ENCODE measurements around the gene GOLGA1.

The GOLGA1 gene

DNA sequence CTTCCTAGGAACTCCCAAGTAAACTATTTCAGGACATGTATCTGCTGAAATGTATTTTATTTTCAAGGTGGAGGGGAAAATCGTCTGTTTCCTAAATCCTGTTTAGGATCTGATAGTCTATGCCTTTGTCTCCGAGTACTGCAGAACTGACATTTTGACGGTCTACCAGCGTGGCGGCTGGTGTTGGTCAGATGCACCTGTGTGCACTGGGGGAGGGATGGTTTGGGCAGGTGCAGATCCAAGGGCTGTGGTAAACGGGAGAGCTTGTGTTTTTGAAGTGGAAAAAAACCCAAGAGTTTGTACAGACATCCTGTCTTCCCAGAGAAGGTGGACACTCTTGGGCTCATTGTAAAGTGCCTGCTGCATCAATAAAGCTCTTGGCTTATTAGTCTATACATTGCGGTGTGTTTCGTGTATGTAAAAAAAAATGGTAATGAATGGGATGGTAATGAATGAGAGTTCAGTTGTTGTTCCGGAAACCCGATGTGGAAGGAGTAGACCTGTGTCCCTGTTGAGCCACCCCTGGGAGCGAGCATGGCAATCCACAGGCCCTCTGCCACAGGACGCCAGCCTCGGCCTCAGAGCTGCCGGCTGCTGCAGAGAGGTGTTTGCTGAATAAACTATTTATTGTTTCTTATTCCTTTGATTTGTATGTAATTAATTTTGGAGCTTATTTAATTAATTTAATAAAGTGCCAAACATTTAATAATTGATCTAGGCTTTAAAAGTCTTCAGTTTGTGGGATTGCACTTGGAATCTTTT is 63.7 kb downstream of the GOLGA1 start:
- Histone ChIP-seq H3K27ac (replicated peaks) (no peak overlapping the region), H3K27me3 (ENCODE audit: insufficient read depth, poor library complexity, severe bottlenecking) (no peaks in the 10 kb centered on the region), H3K4me3 (replicated peaks; ENCODE audit: insufficient read depth, low read length) (no peak overlapping the region)
- DNase-seq (ENCODE audit: low read depth in 1 of 2, low spot score in 1 of 2), result no peak
- TF ChIP-seq, protein P1, sequence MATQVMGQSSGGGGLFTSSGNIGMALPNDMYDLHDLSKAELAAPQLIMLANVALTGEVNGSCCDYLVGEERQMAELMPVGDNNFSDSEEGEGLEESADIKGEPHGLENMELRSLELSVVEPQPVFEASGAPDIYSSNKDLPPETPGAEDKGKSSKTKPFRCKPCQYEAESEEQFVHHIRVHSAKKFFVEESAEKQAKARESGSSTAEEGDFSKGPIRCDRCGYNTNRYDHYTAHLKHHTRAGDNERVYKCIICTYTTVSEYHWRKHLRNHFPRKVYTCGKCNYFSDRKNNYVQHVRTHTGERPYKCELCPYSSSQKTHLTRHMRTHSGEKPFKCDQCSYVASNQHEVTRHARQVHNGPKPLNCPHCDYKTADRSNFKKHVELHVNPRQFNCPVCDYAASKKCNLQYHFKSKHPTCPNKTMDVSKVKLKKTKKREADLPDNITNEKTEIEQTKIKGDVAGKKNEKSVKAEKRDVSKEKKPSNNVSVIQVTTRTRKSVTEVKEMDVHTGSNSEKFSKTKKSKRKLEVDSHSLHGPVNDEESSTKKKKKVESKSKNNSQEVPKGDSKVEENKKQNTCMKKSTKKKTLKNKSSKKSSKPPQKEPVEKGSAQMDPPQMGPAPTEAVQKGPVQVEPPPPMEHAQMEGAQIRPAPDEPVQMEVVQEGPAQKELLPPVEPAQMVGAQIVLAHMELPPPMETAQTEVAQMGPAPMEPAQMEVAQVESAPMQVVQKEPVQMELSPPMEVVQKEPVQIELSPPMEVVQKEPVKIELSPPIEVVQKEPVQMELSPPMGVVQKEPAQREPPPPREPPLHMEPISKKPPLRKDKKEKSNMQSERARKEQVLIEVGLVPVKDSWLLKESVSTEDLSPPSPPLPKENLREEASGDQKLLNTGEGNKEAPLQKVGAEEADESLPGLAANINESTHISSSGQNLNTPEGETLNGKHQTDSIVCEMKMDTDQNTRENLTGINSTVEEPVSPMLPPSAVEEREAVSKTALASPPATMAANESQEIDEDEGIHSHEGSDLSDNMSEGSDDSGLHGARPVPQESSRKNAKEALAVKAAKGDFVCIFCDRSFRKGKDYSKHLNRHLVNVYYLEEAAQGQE (IDR thresholded peaks at IDR 0.05; ENCODE audit: insufficient replicate concordance, low read depth), result no peak
- TF ChIP-seq SPI1 (IDR thresholded peaks at IDR 0.05; ENCODE audit: borderline replicate concordance, low read depth) (no peak), POLR2AphosphoS5 (IDR thresholded peaks at IDR 0.05; ENCODE audit: low read depth) (no peak), GABPA (IDR thresholded peaks at IDR 0.05; ENCODE audit: low read depth) (no peak)
- TF ChIP-seq, protein P2, sequence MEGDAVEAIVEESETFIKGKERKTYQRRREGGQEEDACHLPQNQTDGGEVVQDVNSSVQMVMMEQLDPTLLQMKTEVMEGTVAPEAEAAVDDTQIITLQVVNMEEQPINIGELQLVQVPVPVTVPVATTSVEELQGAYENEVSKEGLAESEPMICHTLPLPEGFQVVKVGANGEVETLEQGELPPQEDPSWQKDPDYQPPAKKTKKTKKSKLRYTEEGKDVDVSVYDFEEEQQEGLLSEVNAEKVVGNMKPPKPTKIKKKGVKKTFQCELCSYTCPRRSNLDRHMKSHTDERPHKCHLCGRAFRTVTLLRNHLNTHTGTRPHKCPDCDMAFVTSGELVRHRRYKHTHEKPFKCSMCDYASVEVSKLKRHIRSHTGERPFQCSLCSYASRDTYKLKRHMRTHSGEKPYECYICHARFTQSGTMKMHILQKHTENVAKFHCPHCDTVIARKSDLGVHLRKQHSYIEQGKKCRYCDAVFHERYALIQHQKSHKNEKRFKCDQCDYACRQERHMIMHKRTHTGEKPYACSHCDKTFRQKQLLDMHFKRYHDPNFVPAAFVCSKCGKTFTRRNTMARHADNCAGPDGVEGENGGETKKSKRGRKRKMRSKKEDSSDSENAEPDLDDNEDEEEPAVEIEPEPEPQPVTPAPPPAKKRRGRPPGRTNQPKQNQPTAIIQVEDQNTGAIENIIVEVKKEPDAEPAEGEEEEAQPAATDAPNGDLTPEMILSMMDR (IDR thresholded peaks at IDR 0.05; ENCODE audit: insufficient read depth, low read length), result no peak

DNA sequence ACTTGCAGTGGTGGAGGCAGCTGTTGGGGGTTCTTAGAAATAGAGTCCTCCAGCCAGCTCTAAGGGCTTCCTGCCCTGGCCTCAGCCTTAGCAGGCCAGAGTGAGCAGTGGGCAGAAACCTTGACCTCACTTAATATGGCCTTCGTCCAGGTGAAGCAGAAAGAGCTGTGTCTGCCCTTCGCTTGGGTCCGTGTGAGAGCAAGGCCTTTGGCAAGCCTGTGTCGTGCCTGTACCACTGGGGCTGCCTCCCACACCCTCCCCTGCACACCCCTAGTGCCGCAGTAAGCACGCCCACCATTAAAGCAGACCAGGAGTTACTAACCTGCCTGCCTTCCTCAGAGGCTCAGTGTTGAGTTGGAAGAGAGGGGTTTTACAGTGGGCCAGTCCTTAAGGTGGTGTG is 65.4 kb downstream of the GOLGA1 start:
- TF ChIP-seq SPI1 (IDR thresholded peaks at IDR 0.05; ENCODE audit: borderline replicate concordance, low read depth), result no peak
- TF ChIP-seq GABPA (IDR thresholded peaks at IDR 0.05; ENCODE audit: low read depth), result no peak
- no peak for TF ChIP-seq POLR2AphosphoS5 (IDR thresholded peaks at IDR 0.05; ENCODE audit: low read depth)
- TF ChIP-seq, protein P2 (IDR thresholded peaks at IDR 0.05; ENCODE audit: insufficient read depth, low read length), result no peak
- TF ChIP-seq, protein P1 (IDR thresholded peaks at IDR 0.05; ENCODE audit: insufficient replicate concordance, low read depth), result no peak
- Histone ChIP-seq H3K4me3 (replicated peaks; ENCODE audit: insufficient read depth, low read length) (no peak overlapping the region), H3K27me3 (ENCODE audit: insufficient read depth, poor library complexity, severe bottlenecking) (no peaks in the 10 kb centered on the region), H3K27ac (replicated peaks) (no peak overlapping the region)
- DNase-seq (ENCODE audit: low read depth in 1 of 2, low spot score in 1 of 2), result no peak

DNA sequence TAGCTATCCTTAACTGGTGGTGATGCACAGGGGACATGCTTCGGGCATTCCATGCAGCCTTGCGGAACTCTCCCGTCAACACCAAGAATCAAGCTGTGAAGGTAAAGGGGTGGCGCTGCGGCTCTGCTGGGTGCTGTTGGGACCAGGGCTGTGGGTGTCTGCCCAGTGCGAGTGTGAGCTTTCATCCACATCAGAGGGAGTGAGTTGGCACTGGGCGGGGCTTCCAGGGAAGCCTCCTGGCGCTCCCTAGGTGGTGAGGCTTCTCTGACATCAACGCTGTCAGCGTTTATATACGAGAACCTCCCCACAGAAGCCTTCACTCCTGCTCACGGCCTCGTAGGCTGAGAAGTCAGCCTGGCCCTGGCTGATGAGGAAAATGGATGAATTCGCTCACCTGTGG is 67.2 kb downstream of the GOLGA1 start:
- no peak overlapping the region for H3K27ac ChIP-seq (replicated peaks)
- no peak for DNase-seq (ENCODE audit: low read depth in 1 of 2, low spot score in 1 of 2)
- TF ChIP-seq, protein P1 (IDR thresholded peaks at IDR 0.05; ENCODE audit: insufficient replicate concordance, low read depth), result no peak
- no peak for TF ChIP-seq POLR2AphosphoS5 (IDR thresholded peaks at IDR 0.05; ENCODE audit: low read depth)
- no peak for TF ChIP-seq GABPA (IDR thresholded peaks at IDR 0.05; ENCODE audit: low read depth)
- H3K27me3 ChIP-seq (ENCODE audit: insufficient read depth, poor library complexity, severe bottlenecking), result no peaks in the 10 kb centered on the region
- H3K4me3 ChIP-seq (replicated peaks; ENCODE audit: insufficient read depth, low read length), result no peak overlapping the region

Measured in HL-60 (cell line).